Glutamatergic neuron (in vitro differentiated cells): ENCODE measurements around the gene GPR132. TPM values are rescaled to one million over a fixed set of nuclear protein-coding genes. Genes with fewer than 3 reads are reported as not detected.

ENCODE experiments used
- DNase-seq: peaks from one replicate; pipeline ENCODE4 v3.0.0; 2022
- H3K27ac Mint-ChIP-seq: one replicate; pipeline ENCODE4 v1.8.0; 2020; ENCODE audit warnings: mild to moderate bottlenecking, mixed read lengths, inconsistent platforms; ENCODE audit not compliant: unreplicated experiment
- H3K27me3 Mint-ChIP-seq: one replicate; pipeline ENCODE4 v1.8.0; 2020; ENCODE audit warnings: mild to moderate bottlenecking, moderate library complexity, mixed read lengths, inconsistent platforms; ENCODE audit not compliant: unreplicated experiment
- H3K36me3 Mint-ChIP-seq: one replicate; pipeline ENCODE4 v1.8.0; 2020; ENCODE audit warnings: mild to moderate bottlenecking, mixed read lengths, inconsistent platforms; ENCODE audit not compliant: unreplicated experiment
- H3K4me1 Mint-ChIP-seq: one replicate; pipeline ENCODE4 v1.8.0; 2020; ENCODE audit warnings: mild to moderate bottlenecking, low read depth, mixed read lengths, inconsistent platforms; ENCODE audit not compliant: unreplicated experiment
- H3K4me3 Mint-ChIP-seq: one replicate; pipeline ENCODE4 v1.8.0; 2020; ENCODE audit warnings: mild to moderate bottlenecking, mixed read lengths, inconsistent platforms; ENCODE audit not compliant: unreplicated experiment
- H3K9me3 Mint-ChIP-seq: one replicate; pipeline ENCODE4 v1.8.0; 2020; ENCODE audit warnings: mild to moderate bottlenecking, moderate library complexity, mixed read lengths, inconsistent platforms; ENCODE audit not compliant: unreplicated experiment
- total RNA-seq: library from RNA; stranded (reverse); fragmentation: NEBNext Ultra II Directional; extraction: Animal tissue kit (Norgen Biotek cat#: 25700); gene quantifications from one replicate; pipeline ENCODE4 v1.2.1, GENCODE V29; 2021; ENCODE audit not compliant: unreplicated experiment
- TF ChIP-seq, protein P1 (sequence below): fragments of 200-600 bp; sonication (generic); IDR thresholded peaks from one replicate; pipeline ENCODE4 v1.5.0; 2021; ENCODE audit not compliant: partially characterized antibody, unreplicated experiment

GPR132 gene
- total RNA-seq, 1 donor from 2014 or later = not detected

- Mint-ChIP-seq H3K27ac (no peak overlapping the region), H3K36me3 (no peaks in the 10 kb centered on the region), H3K4me3 (no peak overlapping the region), H3K4me1 (peaks cover 5% of the 10 kb centered on the region), H3K9me3 (peaks cover 5% of the 10 kb centered on the region), H3K27me3 (peaks cover 4% of the 10 kb centered on the region)
- TF ChIP-seq, protein P1, sequence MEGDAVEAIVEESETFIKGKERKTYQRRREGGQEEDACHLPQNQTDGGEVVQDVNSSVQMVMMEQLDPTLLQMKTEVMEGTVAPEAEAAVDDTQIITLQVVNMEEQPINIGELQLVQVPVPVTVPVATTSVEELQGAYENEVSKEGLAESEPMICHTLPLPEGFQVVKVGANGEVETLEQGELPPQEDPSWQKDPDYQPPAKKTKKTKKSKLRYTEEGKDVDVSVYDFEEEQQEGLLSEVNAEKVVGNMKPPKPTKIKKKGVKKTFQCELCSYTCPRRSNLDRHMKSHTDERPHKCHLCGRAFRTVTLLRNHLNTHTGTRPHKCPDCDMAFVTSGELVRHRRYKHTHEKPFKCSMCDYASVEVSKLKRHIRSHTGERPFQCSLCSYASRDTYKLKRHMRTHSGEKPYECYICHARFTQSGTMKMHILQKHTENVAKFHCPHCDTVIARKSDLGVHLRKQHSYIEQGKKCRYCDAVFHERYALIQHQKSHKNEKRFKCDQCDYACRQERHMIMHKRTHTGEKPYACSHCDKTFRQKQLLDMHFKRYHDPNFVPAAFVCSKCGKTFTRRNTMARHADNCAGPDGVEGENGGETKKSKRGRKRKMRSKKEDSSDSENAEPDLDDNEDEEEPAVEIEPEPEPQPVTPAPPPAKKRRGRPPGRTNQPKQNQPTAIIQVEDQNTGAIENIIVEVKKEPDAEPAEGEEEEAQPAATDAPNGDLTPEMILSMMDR = no peak
- DNase-seq = no peak
These were observed 14.9 kb upstream of the GPR132 start for GRCh38 chr14:105080161-105080560.

GRCh38 chr14:105078294-105078693 is 13.1 kb upstream of the GPR132 start:
- Mint-ChIP-seq H3K4me3 (no peak overlapping the region), H3K27me3 (peaks cover 6% of the 10 kb centered on the region), H3K9me3 (peaks cover 5% of the 10 kb centered on the region), H3K36me3 (no peaks in the 10 kb centered on the region), H3K27ac (no peak overlapping the region), H3K4me1 (peaks cover 5% of the 10 kb centered on the region)
- TF ChIP-seq, protein P1 = no peak
- DNase-seq = no peak

- Mint-ChIP-seq H3K36me3 (no peaks in the 10 kb centered on the region), H3K4me3 (no peak overlapping the region), H3K27ac (no peak overlapping the region), H3K4me1 (peaks cover 5% of the 10 kb centered on the region), H3K27me3 (peaks cover 6% of the 10 kb centered on the region), H3K9me3 (peaks cover 6% of the 10 kb centered on the region)
- no peak for DNase-seq
- TF ChIP-seq, protein P1 = no peak
These were observed 12.4 kb upstream of the GPR132 start for GRCh38 chr14:105077649-105077995.

- Mint-ChIP-seq H3K4me1 (peaks cover 5% of the 10 kb centered on the region), H3K36me3 (peaks cover 3% of the 10 kb centered on the region), H3K4me3 (no peak overlapping the region)
These were observed 11.8 kb upstream of the GPR132 start for GRCh38 chr14:105076805-105077648.

More at GRCh38 chr14:105076805-105077648, 11.8 kb upstream of the GPR132 start:
- peaks cover 6% of the 10 kb centered on the region for H3K27me3 Mint-ChIP-seq
- H3K27ac Mint-ChIP-seq = no peak overlapping the region
- peaks cover 7% of the 10 kb centered on the region for H3K9me3 Mint-ChIP-seq
- no peak for DNase-seq
- TF ChIP-seq, protein P1 = no peak
